Mammary epithelial cell (primary cell): ENCODE data around the gene RXFP2.

Experiments
- CTCF ChIP-seq, 2 donors: IDR thresholded peaks in 1 of 2; conservative IDR thresholded peaks in 1 of 2; 2 replicates each; pipeline ENCODE4 v1.5.1; 2011 to 2012; ENCODE audit warnings: inconsistent platforms in 2 of 2, low read length in 2 of 2, mild to moderate bottlenecking in 2 of 2, control low read depth in 1 of 2, low read depth in 1 of 2; ENCODE audit not compliant: insufficient read depth in 1 of 2; ENCODE audit errors: extremely low read depth in 1 of 2
- EZH2 ChIP-seq: IDR thresholded peaks from 2 replicates; pipeline ENCODE4 v1.6.1; 2012; ENCODE audit warnings: low read length, inconsistent platforms, borderline replicate concordance

- no peak for TF ChIP-seq CTCF (conservative IDR thresholded peaks at IDR 0.05 in 1 of 2, IDR thresholded peaks at IDR 0.05 in 1 of 2; ENCODE audit: extremely low read depth in 1 of 2, insufficient read depth in 1 of 2, low read depth in 1 of 2, low read length in 2 of 2)
- TF ChIP-seq EZH2 = no peak
Observed at GRCh38 chr13:31765138-31765785, 25.9 kb downstream of the RXFP2 start.
